Progenitor cell of endocrine pancreas (in vitro differentiated cells): ENCODE results near the gene STX4. TPM values are rescaled to one million over a fixed set of nuclear protein-coding genes. Genes with fewer than 3 reads are reported as not detected.

Source experiments
- DNase-seq: peaks from one replicate; pipeline ENCODE4 v3.0.0; 2021; ENCODE audit warnings: low spot score; ENCODE audit not compliant: unreplicated experiment
- H3K27ac Mint-ChIP-seq: 2 replicates; pipeline ENCODE4 v1.8.0; 2021; ENCODE audit warnings: mild to moderate bottlenecking, moderate library complexity, mixed read lengths
- H3K27me3 Mint-ChIP-seq: 2 replicates; pipeline ENCODE4 v1.8.0; 2021; ENCODE audit warnings: mixed read lengths
- H3K36me3 Mint-ChIP-seq: 2 replicates; pipeline ENCODE4 v1.8.0; 2022; ENCODE audit warnings: mixed read lengths; ENCODE audit not compliant: insufficient read depth
- H3K4me1 Mint-ChIP-seq: 2 replicates; pipeline ENCODE4 v1.8.0; 2021; ENCODE audit warnings: low read depth, mixed read lengths
- H3K4me3 Mint-ChIP-seq: 2 replicates; pipeline ENCODE4 v1.8.0; 2021; ENCODE audit warnings: low read depth, mild to moderate bottlenecking, moderate library complexity, mixed read lengths
- H3K9me3 Mint-ChIP-seq: 2 replicates; pipeline ENCODE4 v1.8.0; 2021; ENCODE audit warnings: low read depth, mixed read lengths
- CTCF ChIP-seq: fragments of 200-600 bp; sonication (generic); IDR thresholded peaks from one replicate; pipeline ENCODE4 v1.5.0; 2021; ENCODE audit warnings: antibody characterized with exemption, mild to moderate bottlenecking; ENCODE audit not compliant: unreplicated experiment
- long read RNA-seq: library from polyadenylated mRNA; unstranded; transcript quantifications from one replicate; pipeline ENCODE4 v2.0.0, GENCODE V29; 2020
- total RNA-seq: library from RNA; stranded (reverse); gene quantifications from 2 replicates; pipeline ENCODE4 v1.2.1, GENCODE V29; 2021

STX4 gene
- 49.4 and 50.3 TPM in 2 replicates for total RNA-seq
- long read RNA-seq, partial matches to known transcripts = 1 of 3 reads
- long read RNA-seq, other reads (novel, unspliced or antisense) = 0 of 3 reads

- H3K4me1 Mint-ChIP-seq = peaks cover 5% of the 10 kb centered on the region
- no peaks in the 10 kb centered on the region for H3K9me3 Mint-ChIP-seq
- H3K27ac Mint-ChIP-seq = peak within 1 kb of the TSS; percentile 96
- peaks cover 3% of the 10 kb centered on the region for H3K36me3 Mint-ChIP-seq
- peak within 1 kb of the TSS; percentile 93 for H3K4me3 Mint-ChIP-seq
- DNase-seq = peak; percentile 91
- peak; percentile 8 for TF ChIP-seq CTCF
- H3K27me3 Mint-ChIP-seq = no peaks in the 10 kb centered on the region
These were observed at the start of gene STX4 for GRCh38 chr16:31032736-31033708. Gene STX4 (plus strand): TSS chr16:31033558. CDS start chr16:31033806, 248 bp downstream.

- TF ChIP-seq CTCF = no peak
- Mint-ChIP-seq H3K4me1 (peaks cover 2% of the 10 kb centered on the region), H3K36me3 (peaks cover 8% of the 10 kb centered on the region), H3K4me3 (no peak overlapping the region), H3K9me3 (no peaks in the 10 kb centered on the region), H3K27me3 (no peaks in the 10 kb centered on the region), H3K27ac (no peak overlapping the region)
- DNase-seq = no peak
These were observed 49.3 kb upstream of the STX4 start for GRCh38 chr16:30983898-30984610.

GRCh38 chr16:30984669-30985400 lies 48.5 kb upstream of the STX4 start, which contains the start of gene HSD3B7:
Gene HSD3B7 (plus strand): TSS chr16:30985207. CDS start chr16:30985659, 452 bp downstream.
- peak; percentile 86 for TF ChIP-seq CTCF
- Mint-ChIP-seq H3K4me3 (peak within 1 kb of the TSS; percentile 56), H3K36me3 (peaks cover 8% of the 10 kb centered on the region), H3K27me3 (no peaks in the 10 kb centered on the region), H3K9me3 (no peaks in the 10 kb centered on the region), H3K4me1 (peaks cover 2% of the 10 kb centered on the region), H3K27ac (peak within 1 kb of the TSS; percentile 84)
- peak; percentile 90 for DNase-seq

GRCh38 chr16:30985401-30986128 lies 47.8 kb upstream of the STX4 start:
- peak; percentile 39 for DNase-seq
- no peak for TF ChIP-seq CTCF
- Mint-ChIP-seq H3K36me3 (peaks cover 5% of the 10 kb centered on the region), H3K4me1 (peaks cover 2% of the 10 kb centered on the region), H3K27me3 (no peaks in the 10 kb centered on the region), H3K9me3 (no peaks in the 10 kb centered on the region), H3K27ac (peak overlapping the region; percentile 84), H3K4me3 (peak overlapping the region; percentile 56)
